NT2/D1 (cell line): ENCODE results near the gene ARAP2.

ENCODE experiments used
- YY1 ChIP-seq: IDR thresholded peaks from 2 replicates; pipeline ENCODE4 v1.6.1; 2011; ENCODE audit not compliant: insufficient read length, insufficient read depth
- ZNF274 ChIP-seq: IDR thresholded peaks from 2 replicates; pipeline ENCODE4 v1.6.1; 2011; ENCODE audit warnings: mild to moderate bottlenecking, low read depth, low read length

DNA sequence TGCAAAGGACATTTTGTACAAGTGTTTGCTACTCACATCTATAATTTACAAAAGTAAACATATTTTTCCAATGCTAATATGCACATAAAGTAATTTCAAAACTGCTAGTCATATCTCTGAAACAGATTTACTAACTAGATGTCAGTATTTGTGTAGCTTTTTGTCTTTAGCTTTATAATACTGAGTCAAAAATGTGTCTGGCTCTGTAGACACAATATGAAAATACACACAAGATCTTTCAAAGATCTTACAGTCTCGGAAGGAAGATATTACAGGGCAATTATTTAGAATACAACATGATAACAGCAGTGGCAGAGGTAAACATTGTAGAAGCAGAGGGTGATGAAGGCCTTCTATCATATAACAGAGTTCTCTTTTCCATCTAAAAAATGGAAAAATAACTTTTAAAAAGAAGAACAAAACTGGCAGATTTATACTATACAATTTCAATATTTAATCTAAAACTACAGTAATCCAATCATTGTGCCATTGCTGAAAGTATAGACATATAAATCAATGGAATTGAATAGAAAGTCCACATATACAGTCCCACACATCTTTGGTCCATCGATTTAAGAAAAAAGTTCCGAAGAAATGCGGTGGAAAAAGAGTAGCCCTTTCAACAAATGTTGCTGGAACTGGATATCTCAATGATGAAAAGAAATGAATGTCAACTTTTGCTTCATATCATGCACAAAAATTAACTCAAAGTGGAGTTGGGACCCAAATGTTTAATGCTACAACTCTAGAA is 29.4 kb downstream of the ARAP2 start:
- no peak for TF ChIP-seq ZNF274
- TF ChIP-seq YY1, result no peak
